ENCODE measurements around the gene NCKAP5. TPM values are rescaled to one million over a fixed set of nuclear protein-coding genes. Genes with fewer than 3 reads are reported as not detected.

The NCKAP5 gene
- total and polyA plus RNA-seq, 2 of the 13 experiments (the other 11 are each of a cell fraction or from before 2014, with no cell fraction given), result 0.01 TPM; not detected in 1

DNA sequence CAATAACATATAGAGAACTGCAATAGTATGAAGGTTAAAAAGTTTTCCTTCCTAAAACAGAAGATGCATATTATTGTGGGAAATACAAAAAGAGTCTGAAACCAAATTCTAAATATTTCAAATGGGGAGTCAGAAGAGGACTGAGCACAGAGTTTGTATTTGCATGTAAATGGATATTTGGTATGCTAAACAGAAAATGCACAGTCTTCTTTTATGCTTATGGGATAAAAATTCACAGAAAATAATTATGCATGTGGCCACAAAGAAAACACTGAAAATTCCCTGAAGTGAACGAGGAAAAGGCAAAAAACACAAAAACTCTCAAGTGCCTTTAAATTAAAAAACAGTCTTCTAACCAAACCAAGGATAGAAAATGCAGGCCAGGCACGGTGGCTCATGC is 142.7 kb downstream of the NCKAP5 start (continued):
- TF ChIP-seq, protein P1, sequence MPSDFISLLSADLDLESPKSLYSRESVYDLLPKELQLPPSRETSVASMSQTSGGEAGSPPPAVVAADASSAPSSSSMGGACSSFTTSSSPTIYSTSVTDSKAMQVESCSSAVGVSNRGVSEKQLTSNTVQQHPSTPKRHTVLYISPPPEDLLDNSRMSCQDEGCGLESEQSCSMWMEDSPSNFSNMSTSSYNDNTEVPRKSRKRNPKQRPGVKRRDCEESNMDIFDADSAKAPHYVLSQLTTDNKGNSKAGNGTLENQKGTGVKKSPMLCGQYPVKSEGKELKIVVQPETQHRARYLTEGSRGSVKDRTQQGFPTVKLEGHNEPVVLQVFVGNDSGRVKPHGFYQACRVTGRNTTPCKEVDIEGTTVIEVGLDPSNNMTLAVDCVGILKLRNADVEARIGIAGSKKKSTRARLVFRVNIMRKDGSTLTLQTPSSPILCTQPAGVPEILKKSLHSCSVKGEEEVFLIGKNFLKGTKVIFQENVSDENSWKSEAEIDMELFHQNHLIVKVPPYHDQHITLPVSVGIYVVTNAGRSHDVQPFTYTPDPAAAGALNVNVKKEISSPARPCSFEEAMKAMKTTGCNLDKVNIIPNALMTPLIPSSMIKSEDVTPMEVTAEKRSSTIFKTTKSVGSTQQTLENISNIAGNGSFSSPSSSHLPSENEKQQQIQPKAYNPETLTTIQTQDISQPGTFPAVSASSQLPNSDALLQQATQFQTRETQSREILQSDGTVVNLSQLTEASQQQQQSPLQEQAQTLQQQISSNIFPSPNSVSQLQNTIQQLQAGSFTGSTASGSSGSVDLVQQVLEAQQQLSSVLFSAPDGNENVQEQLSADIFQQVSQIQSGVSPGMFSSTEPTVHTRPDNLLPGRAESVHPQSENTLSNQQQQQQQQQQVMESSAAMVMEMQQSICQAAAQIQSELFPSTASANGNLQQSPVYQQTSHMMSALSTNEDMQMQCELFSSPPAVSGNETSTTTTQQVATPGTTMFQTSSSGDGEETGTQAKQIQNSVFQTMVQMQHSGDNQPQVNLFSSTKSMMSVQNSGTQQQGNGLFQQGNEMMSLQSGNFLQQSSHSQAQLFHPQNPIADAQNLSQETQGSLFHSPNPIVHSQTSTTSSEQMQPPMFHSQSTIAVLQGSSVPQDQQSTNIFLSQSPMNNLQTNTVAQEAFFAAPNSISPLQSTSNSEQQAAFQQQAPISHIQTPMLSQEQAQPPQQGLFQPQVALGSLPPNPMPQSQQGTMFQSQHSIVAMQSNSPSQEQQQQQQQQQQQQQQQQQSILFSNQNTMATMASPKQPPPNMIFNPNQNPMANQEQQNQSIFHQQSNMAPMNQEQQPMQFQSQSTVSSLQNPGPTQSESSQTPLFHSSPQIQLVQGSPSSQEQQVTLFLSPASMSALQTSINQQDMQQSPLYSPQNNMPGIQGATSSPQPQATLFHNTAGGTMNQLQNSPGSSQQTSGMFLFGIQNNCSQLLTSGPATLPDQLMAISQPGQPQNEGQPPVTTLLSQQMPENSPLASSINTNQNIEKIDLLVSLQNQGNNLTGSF (CRISPR knock-in tag; IDR thresholded peaks at IDR 0.05), result no peak
- no peak for TF ChIP-seq HNRNPL (IDR thresholded peaks at IDR 0.05; ENCODE audit: low read depth, low read length)
- TF ChIP-seq, protein P2, sequence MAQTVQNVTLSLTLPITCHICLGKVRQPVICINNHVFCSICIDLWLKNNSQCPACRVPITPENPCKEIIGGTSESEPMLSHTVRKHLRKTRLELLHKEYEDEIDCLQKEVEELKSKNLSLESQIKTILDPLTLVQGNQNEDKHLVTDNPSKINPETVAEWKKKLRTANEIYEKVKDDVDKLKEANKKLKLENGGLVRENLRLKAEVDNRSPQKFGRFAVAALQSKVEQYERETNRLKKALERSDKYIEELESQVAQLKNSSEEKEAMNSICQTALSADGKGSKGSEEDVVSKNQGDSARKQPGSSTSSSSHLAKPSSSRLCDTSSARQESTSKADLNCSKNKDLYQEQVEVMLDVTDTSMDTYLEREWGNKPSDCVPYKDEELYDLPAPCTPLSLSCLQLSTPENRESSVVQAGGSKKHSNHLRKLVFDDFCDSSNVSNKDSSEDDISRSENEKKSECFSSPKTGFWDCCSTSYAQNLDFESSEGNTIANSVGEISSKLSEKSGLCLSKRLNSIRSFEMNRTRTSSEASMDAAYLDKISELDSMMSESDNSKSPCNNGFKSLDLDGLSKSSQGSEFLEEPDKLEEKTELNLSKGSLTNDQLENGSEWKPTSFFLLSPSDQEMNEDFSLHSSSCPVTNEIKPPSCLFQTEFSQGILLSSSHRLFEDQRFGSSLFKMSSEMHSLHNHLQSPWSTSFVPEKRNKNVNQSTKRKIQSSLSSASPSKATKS (CRISPR knock-in tag; IDR thresholded peaks at IDR 0.05), result no peak
- no peak for TF ChIP-seq DR1 (CRISPR knock-in tag; IDR thresholded peaks at IDR 0.05)
- no peak for TF ChIP-seq ZNF652 (CRISPR knock-in tag; IDR thresholded peaks at IDR 0.05; ENCODE audit: borderline replicate concordance, low read depth)
- TF ChIP-seq ZNF772 (CRISPR knock-in tag; IDR thresholded peaks at IDR 0.05), result no peak
- TF ChIP-seq, protein P3, sequence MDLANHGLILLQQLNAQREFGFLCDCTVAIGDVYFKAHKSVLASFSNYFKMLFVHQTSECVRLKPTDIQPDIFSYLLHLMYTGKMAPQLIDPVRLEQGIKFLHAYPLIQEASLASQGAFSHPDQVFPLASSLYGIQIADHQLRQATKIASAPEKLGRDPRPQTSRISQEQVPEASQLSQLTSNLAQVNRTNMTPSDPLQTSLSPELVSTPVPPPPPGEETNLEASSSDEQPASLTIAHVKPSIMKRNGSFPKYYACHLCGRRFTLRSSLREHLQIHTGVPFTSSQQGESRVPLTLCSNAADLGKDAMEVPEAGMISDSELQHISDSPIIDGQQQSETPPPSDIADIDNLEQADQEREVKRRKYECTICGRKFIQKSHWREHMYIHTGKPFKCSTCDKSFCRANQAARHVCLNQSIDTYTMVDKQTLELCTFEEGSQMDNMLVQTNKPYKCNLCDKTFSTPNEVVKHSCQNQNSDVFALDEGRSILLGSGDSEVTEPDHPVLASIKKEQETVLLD (CRISPR knock-in tag; IDR thresholded peaks at IDR 0.05; ENCODE audit: low read depth), result no peak
- TF ChIP-seq SMARCE1 (IDR thresholded peaks at IDR 0.05; ENCODE audit: borderline replicate concordance), result no peak
- no peak for TF ChIP-seq ISX (CRISPR knock-in tag; conservative IDR thresholded peaks at IDR 0.05)
- TF ChIP-seq, protein P4, sequence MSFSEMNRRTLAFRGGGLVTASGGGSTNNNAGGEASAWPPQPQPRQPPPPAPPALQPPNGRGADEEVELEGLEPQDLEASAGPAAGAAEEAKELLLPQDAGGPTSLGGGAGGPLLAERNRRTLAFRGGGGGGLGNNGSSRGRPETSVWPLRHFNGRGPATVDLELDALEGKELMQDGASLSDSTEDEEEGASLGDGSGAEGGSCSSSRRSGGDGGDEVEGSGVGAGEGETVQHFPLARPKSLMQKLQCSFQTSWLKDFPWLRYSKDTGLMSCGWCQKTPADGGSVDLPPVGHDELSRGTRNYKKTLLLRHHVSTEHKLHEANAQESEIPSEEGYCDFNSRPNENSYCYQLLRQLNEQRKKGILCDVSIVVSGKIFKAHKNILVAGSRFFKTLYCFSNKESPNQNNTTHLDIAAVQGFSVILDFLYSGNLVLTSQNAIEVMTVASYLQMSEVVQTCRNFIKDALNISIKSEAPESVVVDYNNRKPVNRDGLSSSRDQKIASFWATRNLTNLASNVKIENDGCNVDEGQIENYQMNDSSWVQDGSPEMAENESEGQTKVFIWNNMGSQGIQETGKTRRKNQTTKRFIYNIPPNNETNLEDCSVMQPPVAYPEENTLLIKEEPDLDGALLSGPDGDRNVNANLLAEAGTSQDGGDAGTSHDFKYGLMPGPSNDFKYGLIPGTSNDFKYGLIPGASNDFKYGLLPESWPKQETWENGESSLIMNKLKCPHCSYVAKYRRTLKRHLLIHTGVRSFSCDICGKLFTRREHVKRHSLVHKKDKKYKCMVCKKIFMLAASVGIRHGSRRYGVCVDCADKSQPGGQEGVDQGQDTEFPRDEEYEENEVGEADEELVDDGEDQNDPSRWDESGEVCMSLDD (CRISPR knock-in tag; IDR thresholded peaks at IDR 0.05; ENCODE audit: borderline replicate concordance), result no peak

Data from HepG2 (cell line).